ENCODE measurements around the gene MARK3.

The MARK3 gene

DNA sequence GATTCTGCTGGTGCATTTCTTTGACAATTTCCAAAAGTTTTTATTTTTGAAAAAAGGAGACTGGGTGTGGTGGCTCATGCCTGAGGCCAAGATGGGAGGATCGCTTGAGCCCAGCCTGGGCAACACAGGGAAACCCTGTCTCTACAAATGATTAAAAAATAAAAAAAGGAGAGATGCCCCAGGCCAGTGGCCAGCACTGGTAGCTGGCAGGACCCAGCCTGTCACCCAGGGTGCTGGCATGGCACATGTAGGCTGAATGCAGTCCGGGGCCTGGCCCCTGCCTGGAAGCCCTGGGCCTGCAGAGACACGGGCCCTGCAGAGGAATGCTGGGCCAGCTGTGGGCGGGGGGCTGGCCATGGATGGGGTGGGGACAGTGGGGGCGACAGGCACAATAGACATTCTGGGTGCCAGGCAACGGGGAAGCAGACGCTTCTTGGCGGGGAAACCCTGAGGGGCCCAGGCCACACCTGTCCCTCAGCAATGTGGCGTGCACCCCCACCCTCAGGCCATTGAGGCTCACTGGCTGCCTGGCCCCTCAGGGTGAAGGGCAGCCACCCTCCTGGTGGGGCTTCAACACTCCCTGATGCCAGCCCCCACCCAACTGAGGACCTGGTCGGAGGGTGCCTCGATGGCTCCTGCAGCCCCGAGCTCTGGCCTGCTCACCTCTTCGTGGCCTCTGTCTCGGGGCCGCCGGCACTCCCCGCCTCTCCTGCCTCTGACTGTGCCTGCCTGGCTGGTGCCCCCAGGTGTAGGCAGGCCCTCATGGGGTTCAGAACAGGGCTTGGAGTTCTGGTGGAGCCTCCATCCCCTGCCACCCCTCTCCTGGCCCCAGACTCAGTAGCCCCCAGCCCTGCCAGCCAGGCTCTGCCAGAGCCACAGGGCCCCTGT lies 155.8 kb downstream of the MARK3 start:
- DNase-seq = no peak

- DNase-seq = no peak
Measured at GRCh38 chr14:103541709-103542604, 156.7 kb downstream of the MARK3 start.

GRCh38 chr14:103542605-103543088 lies 157.4 kb downstream of the MARK3 start:
- peak in 1 of 2 experiments; percentile 29 for DNase-seq

DNA sequence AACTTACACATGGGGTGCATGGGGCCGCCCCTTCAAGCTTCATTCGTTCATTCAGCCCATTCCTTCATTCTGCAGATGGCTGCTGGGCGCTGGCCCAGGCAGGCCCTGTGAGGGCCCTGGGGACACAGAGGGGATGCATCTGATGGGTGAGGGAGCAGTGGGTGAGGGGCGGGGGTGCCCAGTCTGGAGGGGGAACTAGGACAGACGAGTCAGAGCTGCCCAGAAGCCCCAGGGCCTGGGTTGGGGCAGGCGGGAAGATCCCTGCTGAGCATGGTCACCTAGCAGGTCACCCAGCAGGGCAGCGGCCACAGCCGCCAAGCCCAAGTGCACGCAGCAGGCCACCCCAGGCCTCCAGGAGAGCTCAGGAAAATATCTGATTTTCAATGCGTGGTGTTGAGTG lies 157.9 kb downstream of the MARK3 start:
- no peak for DNase-seq

DNA sequence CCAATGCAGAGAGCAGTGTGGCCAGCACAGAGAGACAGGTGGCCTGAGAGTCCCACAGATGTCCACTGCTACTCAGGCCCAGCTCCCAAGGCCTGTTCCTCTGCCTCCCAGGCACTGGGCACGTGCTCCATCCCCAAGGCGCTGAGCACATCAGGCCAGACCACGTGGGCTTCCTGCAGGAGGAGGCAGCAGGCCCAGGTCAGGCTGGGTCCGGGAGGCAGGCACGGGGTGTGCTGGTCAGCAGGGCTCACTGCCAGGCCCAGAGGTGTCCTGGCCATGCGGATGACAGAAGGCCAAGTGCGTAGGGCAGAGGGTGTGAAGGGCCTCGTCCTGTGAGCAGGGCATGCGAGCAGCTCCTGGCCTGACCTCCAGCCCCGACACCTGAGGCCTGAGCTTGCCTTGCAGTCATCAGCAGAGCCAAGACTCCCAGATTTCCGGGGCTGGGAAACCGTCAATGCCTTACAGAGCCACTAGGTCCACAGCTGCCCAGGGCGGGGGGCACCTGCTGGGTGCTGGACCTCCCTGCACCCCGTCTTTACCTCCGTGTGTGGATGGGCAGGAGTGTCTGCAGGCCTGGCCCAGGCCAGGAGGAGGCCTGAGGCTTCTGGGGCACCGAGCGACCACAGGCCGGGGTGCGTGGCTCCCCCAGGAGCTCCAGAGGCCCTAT lies 158.6 kb downstream of the MARK3 start:
- no peak for DNase-seq

DNA sequence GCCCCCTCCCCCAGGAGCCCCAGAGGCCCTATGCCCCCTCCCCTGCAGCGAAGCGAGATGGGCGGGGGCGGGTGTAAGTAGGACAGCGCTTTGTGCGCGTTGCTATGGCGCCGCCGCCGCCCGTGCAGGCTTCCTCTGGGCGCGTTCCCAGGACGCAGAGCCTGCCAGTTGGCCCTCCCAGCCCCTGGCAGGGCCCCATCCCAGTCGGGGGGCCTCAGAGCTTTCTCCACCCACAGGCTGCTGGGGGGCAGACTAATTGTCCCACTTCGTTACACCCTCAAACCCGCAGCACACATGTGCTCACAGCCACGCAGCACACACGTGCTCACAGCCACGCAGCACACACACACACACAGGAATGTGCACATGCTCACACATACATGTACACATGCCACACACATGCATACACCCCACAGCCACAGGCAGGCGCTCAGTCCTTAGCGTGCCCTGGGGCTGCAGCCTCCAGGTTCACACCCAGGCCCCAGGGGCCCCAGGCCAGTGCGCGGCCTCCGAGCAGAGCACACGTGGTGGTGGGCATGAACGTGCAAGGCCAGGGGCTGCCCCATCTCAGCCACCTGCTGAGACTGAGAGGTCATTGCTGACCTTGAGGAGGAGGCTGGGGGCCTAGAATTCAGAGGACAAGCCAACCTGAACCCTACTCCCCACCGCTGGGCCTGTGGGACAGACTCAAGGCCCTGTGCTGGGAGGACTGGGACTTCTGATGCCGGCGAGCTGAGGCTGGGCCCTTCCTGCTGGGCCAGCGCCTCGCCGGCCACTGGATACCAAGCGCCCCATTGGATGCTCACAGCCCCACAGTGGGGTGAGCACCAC lies 159.4 kb downstream of the MARK3 start:
- DNase-seq = no peak

GRCh38 chr14:103545219-103545914 lies 160.2 kb downstream of the MARK3 start:
- no peak for DNase-seq

GRCh38 chr14:103545915-103546651 lies 160.9 kb downstream of the MARK3 start:
- no peak for DNase-seq

- DNase-seq = peak; percentile 30 to 56
Measured at GRCh38 chr14:103546652-103547454, 161.6 kb downstream of the MARK3 start.

DNA sequence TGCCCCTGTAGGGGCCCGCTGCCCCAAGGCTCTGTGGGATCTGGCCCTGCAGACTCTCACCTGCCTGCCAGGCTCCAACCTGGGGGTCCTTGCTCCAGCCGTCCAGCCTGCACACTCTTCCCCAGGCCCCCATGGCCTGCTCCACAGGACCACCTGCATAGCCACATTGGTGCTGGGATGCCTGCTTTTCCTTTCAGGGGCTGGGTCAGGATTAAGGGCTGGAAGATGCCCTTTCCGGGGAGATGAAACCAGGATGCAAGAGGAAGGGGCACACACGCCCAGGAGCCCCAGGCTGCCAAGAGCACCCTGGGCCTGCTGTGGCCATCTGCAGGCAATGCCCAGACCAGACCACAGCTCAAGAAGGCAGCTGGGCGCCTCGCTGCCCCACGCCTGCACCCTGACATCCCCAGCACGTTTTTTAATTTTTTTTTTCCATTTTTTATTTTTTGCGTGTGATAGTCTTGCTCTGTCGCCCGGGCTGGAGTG lies 162.3 kb downstream of the MARK3 start:
- no peak for DNase-seq

DNA sequence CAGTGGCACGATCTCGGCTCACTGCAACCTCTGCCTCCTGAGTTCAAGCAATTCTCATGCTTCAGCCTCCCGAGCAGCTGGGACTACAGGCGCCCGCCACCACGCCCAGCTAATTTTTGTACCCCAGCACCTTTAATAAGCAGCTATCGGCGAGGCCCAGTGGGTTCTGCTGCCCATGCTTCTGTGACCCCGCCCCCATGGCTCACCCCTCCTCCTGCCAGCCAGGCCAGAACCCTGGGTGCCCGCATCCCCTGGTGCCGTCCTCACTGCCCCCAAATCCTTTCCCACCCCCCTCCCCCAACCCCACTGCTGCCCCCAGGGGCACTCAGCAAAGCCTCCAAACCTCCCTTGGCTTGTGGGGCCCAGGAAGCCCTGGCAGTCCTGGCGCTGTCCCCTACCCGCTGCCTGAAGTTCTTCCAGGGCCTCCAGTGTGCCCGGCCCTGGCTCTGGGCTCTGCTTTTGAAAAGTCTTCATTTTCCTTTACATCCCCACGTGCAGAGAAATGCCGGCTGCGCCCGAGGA lies 162.8 kb downstream of the MARK3 start:
- DNase-seq = no peak

- DNase-seq = no peak
Measured at GRCh38 chr14:103548463-103549351, 163.5 kb downstream of the MARK3 start.

DNA sequence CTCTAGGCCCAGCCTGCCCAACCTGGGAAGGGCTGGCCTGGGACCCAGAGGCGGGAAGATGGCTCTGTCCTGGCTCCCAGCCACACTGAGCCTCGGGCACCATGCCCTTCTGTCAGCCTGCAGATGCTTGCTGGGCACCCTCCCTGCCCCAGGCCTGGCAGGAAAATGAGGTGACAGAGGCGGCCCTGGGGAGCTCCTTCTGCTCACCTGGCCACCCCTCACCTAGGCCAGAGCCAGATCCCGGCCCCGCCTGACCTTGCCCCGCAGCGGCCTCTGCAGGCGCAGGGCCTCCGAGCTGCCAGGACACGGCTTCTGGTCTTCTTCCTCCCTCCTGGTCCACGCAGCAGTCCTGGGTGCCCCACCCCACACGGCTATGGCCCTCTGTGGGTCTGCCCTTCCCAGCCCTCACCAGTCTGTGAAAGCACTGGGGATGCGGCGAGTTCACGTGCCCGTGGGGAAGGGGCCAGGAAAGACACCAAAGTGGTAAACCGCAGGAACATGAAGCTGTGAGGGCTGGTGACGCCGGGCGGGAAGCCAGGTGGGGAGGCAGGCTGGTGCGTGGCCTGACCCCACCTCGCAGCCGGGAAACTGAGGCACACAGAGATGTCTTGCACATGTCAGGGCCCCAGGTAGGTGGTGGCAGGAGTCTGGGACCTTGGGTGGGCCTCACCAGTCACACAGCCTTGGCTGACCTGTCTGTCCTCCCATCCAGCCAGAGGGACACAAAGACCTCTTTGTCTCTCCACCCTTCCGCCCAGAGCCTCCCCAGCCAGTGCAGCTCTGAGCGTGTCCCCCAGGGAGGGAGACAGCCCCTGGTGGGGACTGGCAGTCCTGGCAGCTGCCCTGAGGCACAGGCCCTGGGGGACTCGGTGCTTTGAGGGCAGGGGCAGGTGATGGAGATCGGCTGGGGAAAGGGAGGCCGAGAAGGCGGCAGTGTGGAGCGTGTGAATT lies 164.4 kb downstream of the MARK3 start:
- no peak for DNase-seq

GRCh38 chr14:103550451-103551337 lies 165.5 kb downstream of the MARK3 start:
- no peak for DNase-seq

GRCh38 chr14:103551338-103551762 lies 166.1 kb downstream of the MARK3 start:
- no peak for DNase-seq

All from NCI-H1930 (cell line).